ENCODE measurements around the gene FAM221B.

DNA sequence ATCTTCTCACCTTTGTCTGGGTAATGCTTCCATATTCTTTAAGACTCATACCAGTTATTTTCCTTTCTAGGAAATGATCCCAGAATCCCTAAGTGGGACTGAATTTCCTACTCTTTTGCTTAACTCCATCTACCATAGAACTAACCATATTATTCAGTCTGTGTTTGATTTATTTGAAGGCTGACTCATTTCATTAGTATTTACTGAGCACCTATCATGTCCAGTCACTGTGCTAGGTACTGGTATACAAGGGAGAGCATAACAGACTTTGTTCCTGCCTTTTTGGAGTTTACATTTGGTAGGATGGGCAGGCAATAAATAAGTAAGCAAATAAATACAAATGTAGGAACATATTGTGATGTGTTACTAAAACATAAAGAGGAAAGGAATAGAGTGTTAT lies 32.8 kb downstream of the FAM221B start:
- TF ChIP-seq ARNTL (CRISPR knock-in tag; IDR thresholded peaks at IDR 0.05; ENCODE audit: borderline replicate concordance, low read depth) (no peak), RARB (CRISPR knock-in tag; IDR thresholded peaks at IDR 0.05) (no peak), ZFP30 (CRISPR knock-in tag; IDR thresholded peaks at IDR 0.05) (no peak), ISL1 (CRISPR knock-in tag; IDR thresholded peaks at IDR 0.05) (no peak), ESRRG (CRISPR knock-in tag; IDR thresholded peaks at IDR 0.05) (no peak)

Data from SK-N-SH treated with all-trans-retinoic acid at 6 μM for 48 hours (cell line).